HCT116 (cell line): Measurements from ENCODE around the gene H2AZ2. TPM values are rescaled to one million over a fixed set of nuclear protein-coding genes. Genes with fewer than 3 reads are reported as not detected.

Experiments used
- ATAC-seq: fragments of 200-7000 bp; cut with Tn5 transposase; 2 replicates; pipeline ENCODE4 v1.9.1; 2020; ENCODE audit warnings: mild to moderate bottlenecking, moderate library complexity
- BruUV-seq: library from RNA; stranded (reverse); fragments of 400-500 nt; replicated peaks from 2 replicates; lab custom pipeline; 2021; lab: Mats Ljungman, UMichigan
- CTCF ChIA-PET: fragments of 300-600 bp; sonication (Branson Sonifier 250); formaldehyde crosslinking; loops from one replicate; lab custom pipeline; 2021; ENCODE audit warnings: antibody characterized with exemption; lab: Charles Lee
- POLR2A ChIA-PET: fragments of 300-600, 350-600 bp; sonication (Branson Sonifier 250); formaldehyde crosslinking; loops from one replicate; lab custom pipeline; 2021; ENCODE audit warnings: antibody characterized with exemption; lab: Charles Lee
- RAD21 ChIA-PET, 2 experiments: fragments of 300-600 bp; sonication (Branson Sonifier 250); formaldehyde crosslinking; loops; one replicate each; lab custom pipeline; 2023; ENCODE audit warnings: low total read pairs in 2 of 2; ENCODE audit not compliant: uncharacterized antibody in 2 of 2, unreplicated experiment in 2 of 2, low non-redundant PET in 1 of 2; lab: Charles Lee
- DNase-seq: peaks from one replicate; pipeline ENCODE4 v3.0.0-alpha.2; 2010; ENCODE audit warnings: low read depth, low spot score
- H2AFZ ChIP-seq: fragments of 200-600 bp; shearing (Covaris generic), sonication (generic); 2 replicates; pipeline ENCODE4 v1.6.1; 2017; ENCODE audit warnings: low read depth, mixed run types, mixed read lengths, antibody characterized with exemption, low read length; ENCODE audit not compliant: poor library complexity, severe bottlenecking
- H3K27ac ChIP-seq: 2 replicates; pipeline ENCODE4 v1.5.1; 2012; ENCODE audit warnings: low read depth, low read length
- H3K27me3 ChIP-seq: fragments of 200-600 bp; sonication (generic); 2 replicates; pipeline ENCODE4 v1.6.1; 2016; ENCODE audit warnings: mixed run types, low read length, mixed read lengths; ENCODE audit not compliant: insufficient read depth
- H3K36me3 ChIP-seq, 2 experiments: fragments of 200-500 bp in 1 of 2; fragments of 200-600 bp in 1 of 2; sonication (Bioruptor generic) in 1 of 2; sonication (generic) in 1 of 2; 2 replicates each; pipeline versions ENCODE4 v1.5.1 to v1.6.1; 2014 to 2016; ENCODE audit warnings: low read length in 2 of 2, inconsistent platforms in 1 of 2, mixed read lengths in 1 of 2, mixed run types in 1 of 2; ENCODE audit not compliant: insufficient read depth in 2 of 2, control insufficient read depth in 1 of 2
- H3K4me1 ChIP-seq, 2 experiments: fragments of 200-600 bp in 1 of 2; sonication (generic) in 1 of 2; 2 replicates each; pipeline versions ENCODE4 v1.5.1 to v1.6.1; 2012 to 2017; ENCODE audit warnings: low read length in 2 of 2, inconsistent platforms in 1 of 2, mild to moderate bottlenecking in 1 of 2, mixed read lengths in 1 of 2, mixed run types in 1 of 2, moderate library complexity in 1 of 2; ENCODE audit not compliant: insufficient read depth in 2 of 2, control insufficient read depth in 1 of 2
- H3K4me2 ChIP-seq: fragments of 200-600 bp; sonication (generic); 2 replicates; pipeline ENCODE4 v1.6.1; 2017; ENCODE audit warnings: mixed run types, low read length, mixed read lengths
- H3K4me3 ChIP-seq, 2 experiments: fragments of 200-600 bp in 1 of 2; sonication (generic) in 1 of 2; replicated peaks in 1 of 2; 2 replicates each; pipeline ENCODE4 v1.5.1; 2011 to 2016; ENCODE audit warnings: low read length in 2 of 2, control low read depth in 1 of 2, low read depth in 1 of 2, mild to moderate bottlenecking in 1 of 2, mixed read lengths in 1 of 2, mixed run types in 1 of 2
- H3K79me2 ChIP-seq: fragments of 200-600 bp; sonication (generic); 2 replicates; pipeline ENCODE4 v1.6.1; 2017; ENCODE audit warnings: mild to moderate bottlenecking, mixed run types, low read length, moderate library complexity, mixed read lengths; ENCODE audit not compliant: insufficient read depth
- H3K9ac ChIP-seq: fragments of 200-600 bp; sonication (generic); 2 replicates; pipeline ENCODE4 v1.6.1; 2016; ENCODE audit warnings: low read length, mixed read lengths
- H3K9me2 ChIP-seq: fragments of 200-600 bp; sonication (generic), shearing (Covaris generic); 2 replicates; pipeline ENCODE4 v1.6.1; 2017; ENCODE audit warnings: mixed run types, mild to moderate bottlenecking, moderate library complexity; ENCODE audit not compliant: insufficient read depth
- H3K9me3 ChIP-seq, 2 experiments: fragments of 200-500 bp in 1 of 2; fragments of 200-600 bp in 1 of 2; sonication (Bioruptor generic) in 1 of 2; sonication (generic) in 1 of 2; 2 replicates each; pipeline ENCODE4 v1.6.1; 2014 to 2017; ENCODE audit warnings: low read length in 2 of 2, mixed read lengths in 2 of 2, inconsistent platforms in 1 of 2, low read depth in 1 of 2, mild to moderate bottlenecking in 1 of 2, mixed run types in 1 of 2, moderate library complexity in 1 of 2; ENCODE audit not compliant: control insufficient read depth in 1 of 2, insufficient read depth in 1 of 2
- H4K20me1 ChIP-seq: fragments of 200-600 bp; sonication (generic), shearing (Covaris generic); 2 replicates; pipeline ENCODE4 v1.6.1; 2017; ENCODE audit warnings: mixed run types, mild to moderate bottlenecking, moderate library complexity; ENCODE audit not compliant: insufficient read depth
- ATF3 ChIP-seq: IDR thresholded peaks from 2 replicates; pipeline ENCODE4 v1.6.1; 2012
- CEBPB ChIP-seq: IDR thresholded peaks from 2 replicates; pipeline ENCODE4 v1.6.1; 2012; ENCODE audit warnings: low read depth
- EZH2 ChIP-seq: fragments of 200-600 bp; sonication (generic); IDR thresholded peaks from 2 replicates; pipeline ENCODE4 v1.6.1; 2017; ENCODE audit warnings: antibody characterized with exemption, mixed run types
- EZH2phosphoT487 ChIP-seq: fragments of 200-600 bp; IDR thresholded peaks from 2 replicates; pipeline ENCODE4 v1.6.1; 2018; ENCODE audit warnings: antibody characterized with exemption, borderline replicate concordance
- FOSL1 ChIP-seq: IDR thresholded peaks from 2 replicates; pipeline ENCODE4 v1.6.1; 2012; ENCODE audit warnings: low read depth
- JUND ChIP-seq: IDR thresholded peaks from 2 replicates; pipeline ENCODE4 v1.6.1; 2012
- MAX ChIP-seq: IDR thresholded peaks from 2 replicates; pipeline ENCODE4 v1.6.1; 2012
- POLR2A ChIP-seq: IDR thresholded peaks from 2 replicates; pipeline ENCODE4 v1.7.0; 2011; ENCODE audit warnings: borderline replicate concordance; ENCODE audit not compliant: insufficient read depth, insufficient read length; ENCODE audit errors: extremely low read depth
- POLR2AphosphoS5 ChIP-seq: IDR thresholded peaks from 2 replicates; pipeline ENCODE4 v1.6.1; 2011; ENCODE audit warnings: mild to moderate bottlenecking, low read depth, low read length, moderate library complexity
- RAD21 ChIP-seq: IDR thresholded peaks from 2 replicates; pipeline ENCODE4 v1.6.1; 2012; ENCODE audit warnings: low read depth, mild to moderate bottlenecking
- SIN3A ChIP-seq: IDR thresholded peaks from 2 replicates; pipeline ENCODE4 v1.6.1; 2012; ENCODE audit warnings: low read depth
- SP1 ChIP-seq: IDR thresholded peaks from 2 replicates; pipeline ENCODE4 v1.6.1; 2012; ENCODE audit warnings: low read depth
- SRF ChIP-seq: IDR thresholded peaks from 2 replicates; pipeline ENCODE4 v1.6.1; 2012; ENCODE audit warnings: low read depth
- TCF7L2 ChIP-seq: IDR thresholded peaks from 2 replicates; pipeline ENCODE4 v1.7.0; 2011; ENCODE audit warnings: borderline replicate concordance, inconsistent platforms; ENCODE audit not compliant: insufficient read depth, insufficient read length; ENCODE audit errors: extremely low read depth
- YY1 ChIP-seq: IDR thresholded peaks from 2 replicates; pipeline ENCODE4 v1.6.1; 2011; ENCODE audit warnings: low read length, low read depth, moderate library complexity, mild to moderate bottlenecking; ENCODE audit not compliant: insufficient replicate concordance; ENCODE audit errors: extremely low read depth
- ZBTB33 ChIP-seq: IDR thresholded peaks from 2 replicates; pipeline ENCODE4 v1.6.1; 2011; ENCODE audit warnings: mild to moderate bottlenecking, low read length, moderate library complexity; ENCODE audit not compliant: insufficient replicate concordance; ENCODE audit errors: extremely low read depth
- intact Hi-C: fragments of 100-400 bp; cut with micrococcal nuclease; formaldehyde crosslinking; loops from 2 replicates; pipeline ENCODE4 v1.10.0; 2022
- total RNA-seq: library from RNA; stranded (reverse); gene quantifications from one replicate; pipeline ENCODE4 v1.2.1, GENCODE V29; 2021; ENCODE audit not compliant: unreplicated experiment

Gene H2AZ2
- total RNA-seq, 1 experiment from 2014 or later = 226 TPM

DNA sequence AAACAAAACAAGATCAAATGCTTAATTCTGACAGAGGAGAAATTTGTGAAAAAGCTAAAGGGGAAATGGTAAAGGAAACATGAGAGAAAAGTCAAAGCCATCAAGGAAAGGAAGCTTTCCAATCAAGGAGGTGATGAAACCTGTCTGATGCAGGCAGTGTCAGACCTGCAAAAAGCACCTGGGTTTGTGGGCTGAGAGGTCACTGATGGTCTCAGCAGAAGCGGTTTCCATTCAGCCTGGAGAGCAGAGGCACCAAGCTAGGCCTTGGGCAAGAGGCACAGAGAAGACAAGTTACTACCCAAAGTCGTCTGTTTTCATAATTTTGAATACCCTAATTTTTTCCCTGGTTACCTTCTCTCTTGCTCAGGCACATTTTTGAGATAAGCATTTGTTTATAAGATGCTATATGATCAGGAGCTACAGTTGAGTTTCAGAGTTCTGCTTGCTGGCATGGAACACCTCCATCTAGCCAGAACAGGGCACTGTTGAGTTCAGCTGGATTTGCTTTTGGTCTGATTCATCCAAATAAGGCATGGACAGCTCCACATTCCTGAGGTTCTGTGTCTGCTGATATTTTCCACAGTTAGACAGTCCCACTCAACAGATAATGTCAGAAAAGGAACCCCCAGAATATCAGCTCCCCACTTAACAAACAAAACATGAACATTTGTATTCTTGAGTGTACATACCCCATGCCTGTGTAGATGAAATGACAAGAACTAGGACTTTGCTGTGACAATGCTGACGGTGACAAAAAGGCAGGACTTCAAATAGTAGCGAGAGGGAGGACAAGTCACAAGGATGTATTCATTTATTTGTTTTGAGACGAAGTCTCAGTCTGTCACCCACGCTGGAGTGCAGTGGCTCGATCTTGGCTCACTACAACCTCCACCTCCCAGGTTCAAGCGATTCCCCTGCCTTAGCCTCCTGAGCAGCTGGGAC lies 56.3 kb downstream of the H2AZ2 start:
- no peak overlapping the region for H3K9ac ChIP-seq
- H3K27me3 ChIP-seq = no peaks in the 10 kb centered on the region
- H3K27ac ChIP-seq = no peak overlapping the region
- ChIA-PET CTCF (no interaction called here), POLR2A (interaction anchor here (0.6 kb wide), 1 partner anchor 14 kb away, joined by 3 read pairs; no protein-coding TSS in a partner anchor), RAD21 (no interaction called here)
- H2AFZ ChIP-seq = no peak overlapping the region
- H3K9me3 ChIP-seq = no peaks in the 10 kb centered on the region
- no peak for ATAC-seq
- BruUV-seq = no TSS peak
- DNase-seq = no peak
- H4K20me1 ChIP-seq = no peaks in the 10 kb centered on the region
- no peak for TF ChIP-seq POLR2A
- no peak for TF ChIP-seq FOSL1
- TF ChIP-seq POLR2AphosphoS5 = no peak
- no peak for TF ChIP-seq MAX
- no peak for TF ChIP-seq TCF7L2
- TF ChIP-seq JUND = no peak
- TF ChIP-seq RAD21 = no peak
- TF ChIP-seq YY1 = no peak
- TF ChIP-seq SRF = no peak; the same call in 1 of the 2 replicates
- no peak for TF ChIP-seq SP1
- no peak for TF ChIP-seq ATF3
- no peak for TF ChIP-seq EZH2
- no peak for TF ChIP-seq SIN3A
- TF ChIP-seq CEBPB = no peak
- TF ChIP-seq ZBTB33 = no peak
- TF ChIP-seq EZH2phosphoT487 = no peak
- H3K4me1 ChIP-seq = peaks cover 4 to 25% of the 10 kb centered on the region in 2 experiments; a peak in 3 of 4 replicates
- H3K4me2 ChIP-seq = no peak overlapping the region
- H3K36me3 ChIP-seq = no peaks in the 10 kb centered on the region
- H3K4me3 ChIP-seq = no peak overlapping the region
- intact Hi-C loops = loop anchor here (10.0 kb wide), 1 partner anchor 133 kb away; no protein-coding TSS in a partner anchor
- peaks cover 12% of the 10 kb centered on the region for H3K79me2 ChIP-seq
- H3K9me2 ChIP-seq = no peaks in the 10 kb centered on the region
